GM12892 (cell line): ENCODE results near the gene HDAC5.
"Not testable (repeated sequence)": the region's sequence is repeated elsewhere in the genome, so short reads cannot be mapped to it uniquely, and the experiment has no call there.

ENCODE experiments used
- DNase-seq: peaks from one replicate; pipeline ENCODE4 v3.0.0; 2011; ENCODE audit not compliant: insufficient read length
- FAIRE-seq: peaks from 2 replicates; lab custom pipeline; 2011; peaks lifted over from hg19 to GRCh38; lab: Jason Lieb, UNC
- POLR2A ChIP-seq: IDR thresholded peaks from 2 replicates; pipeline ENCODE4 v1.6.1; 2011; ENCODE audit warnings: low read depth, low read length, control low read depth
- POLR2AphosphoS5 ChIP-seq: IDR thresholded peaks from 2 replicates; pipeline ENCODE4 v1.6.1; 2011; ENCODE audit warnings: low read depth, low read length, control low read depth
- TAF1 ChIP-seq: IDR thresholded peaks from 2 replicates; pipeline ENCODE4 v1.6.1; 2011; ENCODE audit warnings: low read depth, mild to moderate bottlenecking, control low read depth, low read length, borderline replicate concordance

HDAC5 gene

GRCh38 chr17:44066204-44066930 is 57.1 kb downstream of the HDAC5 start, which contains the start of gene LSM12:
Gene LSM12, minus strand, starts transcription at chr17:44066671. Its CDS starts 84 bp downstream, at chr17:44066587.
- DNase-seq: peak; percentile 87
- FAIRE-seq: peak; percentile 85
- TF ChIP-seq TAF1 (peak; percentile 65; the same call in 1 of the 2 replicates), POLR2A (peak; percentile 85), POLR2AphosphoS5 (peak; percentile 70)

- no peak for FAIRE-seq
- TF ChIP-seq TAF1 (no peak), POLR2AphosphoS5 (no peak), POLR2A (no peak)
- no peak for DNase-seq
Measured at GRCh38 chr17:44065668-44066203, 57.7 kb downstream of the HDAC5 start.

- DNase-seq: no peak
- FAIRE-seq: no peak
- TF ChIP-seq TAF1: no peak
Measured at GRCh38 chr17:44063704-44064639, 59.5 kb downstream of the HDAC5 start.

- no peak for FAIRE-seq
- DNase-seq: no peak
- TF ChIP-seq POLR2A: no peak
- TF ChIP-seq POLR2AphosphoS5: no peak
- TF ChIP-seq TAF1: no peak
Measured at GRCh38 chr17:44062871-44063270, 60.6 kb downstream of the HDAC5 start.

GRCh38 chr17:44061446-44061845 is 62.0 kb downstream of the HDAC5 start:
- no peak for TF ChIP-seq POLR2AphosphoS5
- no peak for TF ChIP-seq TAF1
- no peak for TF ChIP-seq POLR2A
- DNase-seq (no peak), FAIRE-seq (no peak)

GRCh38 chr17:44059101-44059892 is 64.1 kb downstream of the HDAC5 start:
- no peak for FAIRE-seq
- no peak for DNase-seq
- no peak for TF ChIP-seq POLR2AphosphoS5
- TF ChIP-seq TAF1: no peak
- TF ChIP-seq POLR2A: no peak

GRCh38 chr17:44053125-44053872 is 70.1 kb downstream of the HDAC5 start:
- TF ChIP-seq POLR2AphosphoS5 (no peak), POLR2A (no peak), TAF1 (no peak)
- FAIRE-seq: no peak
- DNase-seq: no peak

GRCh38 chr17:44049294-44050060 is 74.0 kb downstream of the HDAC5 start:
- no peak for DNase-seq
- TF ChIP-seq TAF1: no peak
- no peak for TF ChIP-seq POLR2A
- no peak for TF ChIP-seq POLR2AphosphoS5
- FAIRE-seq: no peak

GRCh38 chr17:44046893-44047292 is 76.5 kb downstream of the HDAC5 start:
- not testable (repeated sequence) for FAIRE-seq, DNase-seq

GRCh38 chr17:44045486-44045885 is 78.0 kb downstream of the HDAC5 start:
- TF ChIP-seq POLR2A (no peak), POLR2AphosphoS5 (no peak), TAF1 (no peak)
- DNase-seq (no peak), FAIRE-seq (no peak)
